GM19238 (cell line): ENCODE measurements around the gene GPRC5D.

ENCODE experiments used
- DNase-seq: peaks from one replicate; pipeline ENCODE4 v3.0.0; 2011; ENCODE audit warnings: low spot score; ENCODE audit not compliant: insufficient read length

GPRC5D gene

DNA sequence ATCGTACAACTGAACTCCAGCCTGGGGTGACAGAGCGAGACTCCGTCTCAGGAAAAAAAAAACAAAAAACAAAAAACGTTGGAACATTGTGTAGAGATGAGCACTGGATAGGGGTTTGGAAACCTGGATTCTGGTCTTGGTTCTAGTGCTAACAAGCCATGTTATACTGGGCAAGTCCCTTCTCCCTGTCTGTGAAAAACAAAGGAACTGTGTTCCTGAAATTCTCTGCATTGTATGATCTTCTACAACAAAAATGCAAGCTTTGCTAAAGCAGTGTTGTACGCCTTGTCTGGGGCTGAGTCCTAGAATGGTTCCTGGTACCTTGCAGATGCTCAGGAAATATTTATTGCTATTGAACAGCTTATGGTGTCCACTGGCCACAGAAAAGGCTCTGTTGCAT, 13.4 kb downstream of the GPRC5D start:
- DNase-seq = no peak

DNA sequence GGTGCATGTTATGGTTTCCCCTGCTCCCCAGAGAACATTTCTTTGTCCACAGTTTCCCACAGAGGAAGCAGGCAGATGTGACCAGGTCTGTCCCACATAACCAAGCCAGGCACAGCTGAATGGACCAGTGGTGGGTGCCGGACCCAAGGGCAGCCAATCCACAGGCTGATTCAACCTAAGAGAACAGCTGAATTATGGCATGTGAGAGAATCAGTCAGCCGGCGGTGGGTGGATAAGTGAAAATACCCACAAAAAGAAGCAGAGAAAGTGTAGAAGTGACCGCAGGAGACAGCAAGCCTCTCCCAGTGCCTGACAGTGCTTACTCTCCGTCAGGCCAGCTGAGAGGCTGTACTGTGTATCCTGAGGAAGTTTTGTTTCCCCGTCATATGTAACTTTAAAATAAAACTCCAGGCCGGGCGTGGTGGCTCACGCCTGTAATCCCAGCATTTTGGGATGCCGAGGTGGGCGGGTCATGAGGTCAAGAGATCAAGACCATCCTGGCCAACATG, 14.9 kb downstream of the GPRC5D start:
- DNase-seq = no peak

GRCh38 chr12:12934556-12934955, 17.4 kb downstream of the GPRC5D start:
- DNase-seq = no peak

- DNase-seq = no peak
Measured at GRCh38 chr12:12933742-12934141, 18.2 kb downstream of the GPRC5D start.

GRCh38 chr12:12930633-12931219, 21.2 kb downstream of the GPRC5D start:
- no peak for DNase-seq

GRCh38 chr12:12929696-12930095, 22.3 kb downstream of the GPRC5D start:
- DNase-seq = no peak

GRCh38 chr12:12927211-12928079, 24.5 kb downstream of the GPRC5D start:
- no peak for DNase-seq

GRCh38 chr12:12926571-12927071, 25.3 kb downstream of the GPRC5D start:
- DNase-seq = no peak

DNA sequence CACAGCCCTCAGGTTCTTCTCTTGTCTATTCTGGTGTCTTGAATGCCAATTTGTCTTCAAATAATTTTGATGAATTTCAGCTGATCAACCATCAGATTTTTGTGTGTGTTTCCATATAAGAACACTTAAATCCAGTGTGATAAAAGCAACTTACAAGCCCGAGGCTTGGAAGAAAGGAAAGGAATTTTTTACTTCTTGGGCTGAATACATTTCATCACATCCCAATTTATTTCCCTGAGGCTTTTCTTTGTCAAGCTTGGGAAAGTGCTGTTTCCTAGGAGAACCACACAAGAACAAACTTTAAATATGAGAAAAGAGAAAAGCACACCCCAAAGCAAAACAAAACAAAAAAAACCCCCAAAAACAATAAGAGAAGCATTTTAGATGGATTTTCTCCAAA, 26.6 kb downstream of the GPRC5D start:
- DNase-seq = no peak

GRCh38 chr12:12924169-12924568, 27.8 kb downstream of the GPRC5D start:
- DNase-seq = no peak

DNA sequence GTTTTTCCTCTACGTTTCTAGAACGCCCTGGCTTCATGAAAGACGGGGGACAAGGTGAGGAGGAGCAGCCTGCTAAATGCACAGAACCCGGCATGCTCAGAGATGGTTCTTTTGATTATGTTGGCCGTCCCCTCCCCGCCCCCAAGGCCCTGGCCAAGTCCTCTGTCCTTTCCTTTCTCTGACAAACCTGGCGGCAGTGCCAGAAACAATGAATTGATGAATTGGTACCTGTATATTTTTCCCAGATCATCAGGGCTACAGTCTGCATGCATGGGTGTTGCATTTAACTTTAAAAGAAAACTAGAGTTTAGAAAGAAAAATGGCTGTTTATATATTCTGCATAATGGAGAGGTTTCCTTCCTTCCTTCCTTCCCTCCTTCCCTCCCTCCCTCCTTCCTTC, 29.0 kb downstream of the GPRC5D start:
- no peak for DNase-seq

GRCh38 chr12:12922191-12922616, 29.8 kb downstream of the GPRC5D start:
- no peak for DNase-seq

- DNase-seq = no peak
Measured at GRCh38 chr12:12919666-12920435, 32.1 kb downstream of the GPRC5D start.

GRCh38 chr12:12918781-12919389, 33.1 kb downstream of the GPRC5D start:
- DNase-seq = no peak

DNA sequence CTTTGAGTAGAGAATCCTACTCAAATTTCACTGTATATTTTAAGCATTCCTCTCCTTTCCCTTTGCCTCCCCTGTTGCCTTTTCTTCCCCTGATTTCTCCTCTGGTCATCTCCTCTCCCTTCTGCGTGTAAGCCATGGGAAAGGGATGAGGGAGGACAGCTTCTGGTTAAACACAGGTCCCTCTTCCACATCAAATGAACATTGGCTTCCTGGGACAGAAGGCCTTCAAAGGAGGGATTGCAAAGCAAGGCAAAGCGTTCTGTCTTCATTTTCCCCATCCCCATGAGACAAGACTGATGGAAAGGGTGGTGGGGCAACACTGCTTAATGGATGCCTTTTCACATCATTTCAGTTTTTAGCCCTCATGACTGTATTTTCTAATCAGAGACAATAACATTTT, 34.5 kb downstream of the GPRC5D start:
- DNase-seq = no peak

GRCh38 chr12:12916135-12916944, 35.6 kb downstream of the GPRC5D start:
- peak; percentile 63 for DNase-seq

DNA sequence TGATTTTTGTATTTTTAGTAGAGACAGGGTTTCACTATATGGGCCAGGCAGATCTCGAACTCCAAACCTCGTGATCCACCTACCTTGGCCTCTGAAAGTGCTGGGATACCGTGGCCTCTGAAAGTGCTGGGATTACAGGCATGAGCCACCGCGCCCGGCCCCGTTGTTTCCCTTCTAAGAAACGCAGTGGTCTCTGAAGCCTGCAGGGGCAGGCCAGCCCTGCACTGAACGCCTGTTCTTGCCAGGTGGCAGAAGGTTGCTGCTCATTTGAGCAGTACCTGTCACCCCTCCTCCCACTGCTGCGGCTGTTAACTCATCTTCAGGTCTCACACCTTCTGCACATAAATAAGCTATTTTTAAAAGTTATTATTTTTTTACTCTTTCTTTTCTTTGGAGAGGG, 36.3 kb downstream of the GPRC5D start:
- no peak for DNase-seq

- DNase-seq = no peak
Measured at GRCh38 chr12:12912711-12913110, 39.3 kb downstream of the GPRC5D start.

- DNase-seq = no peak
Measured at GRCh38 chr12:12909995-12910420, 42.0 kb downstream of the GPRC5D start.

DNA sequence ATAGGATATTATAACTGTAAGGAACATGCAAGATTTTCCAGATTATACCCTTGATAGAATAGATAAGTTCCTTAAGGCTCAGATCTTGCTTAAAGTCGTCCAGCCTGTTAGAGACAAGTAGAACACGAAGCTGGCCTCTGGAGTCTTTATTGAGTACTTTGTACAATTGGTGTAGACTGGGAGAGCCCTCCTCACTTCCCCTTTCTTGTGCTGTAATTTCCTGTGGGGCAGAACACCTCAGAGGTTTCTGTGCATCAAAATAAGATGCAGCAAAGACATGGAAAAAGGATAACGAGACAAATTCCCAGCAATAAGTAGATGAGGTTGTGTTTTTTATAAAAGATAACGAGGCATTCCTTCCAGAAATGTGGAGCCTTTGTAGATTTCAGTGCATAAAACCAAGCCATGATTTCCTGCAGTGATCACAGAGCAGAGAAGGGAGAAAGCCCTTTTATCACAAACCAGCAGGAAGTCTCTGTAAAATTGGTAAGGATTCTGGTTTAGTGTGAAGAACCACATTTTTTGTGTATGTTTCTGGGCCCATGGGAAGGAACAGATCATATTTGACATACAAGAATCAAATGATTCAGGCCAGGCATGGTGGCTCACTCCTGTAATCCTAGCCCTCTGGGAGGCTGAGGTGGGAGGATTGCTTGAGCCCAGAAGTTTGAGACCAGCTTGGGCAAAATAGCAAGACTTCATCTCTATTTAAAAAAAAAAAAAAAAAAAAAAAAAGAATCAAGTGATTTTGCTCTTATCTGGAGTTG, 42.6 kb downstream of the GPRC5D start:
- no peak for DNase-seq
